HG02588 (cell line): ENCODE data around the gene PCDH9.

Experiments
- ATAC-seq: cut with Tn5 transposase; IDR thresholded peaks from one replicate; pipeline ENCODE4 v1.9.1; 2021; ENCODE audit warnings: mild to moderate bottlenecking, moderate library complexity; ENCODE audit not compliant: unreplicated experiment

PCDH9 gene

GRCh38 chr13:67167420-67167819, 62.7 kb downstream of the PCDH9 start:
- ATAC-seq = no peak

GRCh38 chr13:67161176-67161575, 69.0 kb downstream of the PCDH9 start:
- ATAC-seq = no peak

GRCh38 chr13:67158903-67159302, 71.2 kb downstream of the PCDH9 start:
- ATAC-seq = no peak

GRCh38 chr13:67156723-67157060, 73.4 kb downstream of the PCDH9 start:
- no peak for ATAC-seq

GRCh38 chr13:67155898-67156722, 74.0 kb downstream of the PCDH9 start:
- ATAC-seq = no peak

- ATAC-seq = no peak
Observed at GRCh38 chr13:67152085-67152484, 78.1 kb downstream of the PCDH9 start.

- ATAC-seq = no peak
Observed at GRCh38 chr13:67151652-67152051, 78.5 kb downstream of the PCDH9 start.

GRCh38 chr13:67150608-67151007, 79.5 kb downstream of the PCDH9 start:
- no peak for ATAC-seq

- no peak for ATAC-seq
Observed at GRCh38 chr13:67148161-67148571, 82.0 kb downstream of the PCDH9 start.

GRCh38 chr13:67147342-67148133, 82.6 kb downstream of the PCDH9 start:
- ATAC-seq = no peak

GRCh38 chr13:67146523-67147130, 83.5 kb downstream of the PCDH9 start:
- no peak for ATAC-seq

GRCh38 chr13:67145950-67146349, 84.2 kb downstream of the PCDH9 start:
- no peak for ATAC-seq

- ATAC-seq = no peak
Observed at GRCh38 chr13:67143544-67144115, 86.5 kb downstream of the PCDH9 start.

GRCh38 chr13:67140006-67140405, 90.1 kb downstream of the PCDH9 start:
- ATAC-seq = no peak

GRCh38 chr13:67139551-67139950, 90.6 kb downstream of the PCDH9 start:
- no peak for ATAC-seq

- ATAC-seq = no peak
Observed at GRCh38 chr13:67138970-67139369, 91.2 kb downstream of the PCDH9 start.

GRCh38 chr13:67137044-67137735, 92.9 kb downstream of the PCDH9 start:
- ATAC-seq = no peak

- ATAC-seq = no peak
Observed at GRCh38 chr13:67136157-67136556, 94.0 kb downstream of the PCDH9 start.

- ATAC-seq = no peak
Observed at GRCh38 chr13:67135356-67135755, 94.8 kb downstream of the PCDH9 start.

- no peak for ATAC-seq
Observed at GRCh38 chr13:67134417-67135129, 95.6 kb downstream of the PCDH9 start.
